ENCODE results near the gene ME3. TPM values are rescaled to one million over a fixed set of nuclear protein-coding genes. Genes with fewer than 3 reads are reported as not detected.

The ME3 gene
- total RNA-seq, 1 donor from 2014 or later: 33.4 TPM

DNA sequence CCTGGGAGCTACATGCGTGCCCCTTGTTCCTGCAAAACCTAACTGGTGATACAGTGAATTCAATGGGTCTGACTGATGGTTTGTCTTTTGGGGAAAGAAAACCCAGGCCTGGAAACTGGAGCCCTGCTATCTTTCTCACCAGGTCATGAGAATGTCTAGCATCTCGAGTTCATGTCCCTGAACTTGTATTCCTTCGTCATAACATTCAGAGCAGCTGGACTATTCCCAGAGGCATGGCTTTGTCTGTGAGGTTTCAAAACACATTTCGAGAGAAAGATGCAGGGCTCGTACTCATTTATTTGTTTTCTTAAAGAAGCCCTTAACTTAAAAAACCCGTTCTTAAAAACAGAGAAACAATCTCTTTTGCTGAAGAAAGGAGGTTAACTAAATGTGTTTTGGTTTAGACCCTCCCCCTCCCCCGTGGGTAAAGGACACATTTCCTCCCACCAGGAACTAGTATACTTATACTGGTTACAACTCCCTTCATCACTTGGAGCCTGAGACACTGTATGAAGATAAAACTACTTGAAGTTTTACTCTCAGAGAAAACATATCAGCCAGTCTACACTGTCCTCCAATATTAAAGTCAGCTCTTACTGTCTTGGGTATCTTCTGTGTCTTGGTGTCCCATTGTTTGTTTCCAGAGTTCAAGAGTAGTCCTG is 43.2 kb downstream of the ME3 start:
- no peaks in the 10 kb centered on the region for H3K9me3 ChIP-seq (replicated peaks)
- H3K36me3 ChIP-seq: no peaks in the 10 kb centered on the region
- H3K4me1 ChIP-seq: peaks cover 74% of the 10 kb centered on the region
- peak overlapping the region; percentile 74 for H3K27ac ChIP-seq (replicated peaks)
- H3K4me3 ChIP-seq: no peak overlapping the region
- H3K27me3 ChIP-seq (ENCODE audit: low read depth): no peaks in the 10 kb centered on the region
- TF ChIP-seq, protein P1, sequence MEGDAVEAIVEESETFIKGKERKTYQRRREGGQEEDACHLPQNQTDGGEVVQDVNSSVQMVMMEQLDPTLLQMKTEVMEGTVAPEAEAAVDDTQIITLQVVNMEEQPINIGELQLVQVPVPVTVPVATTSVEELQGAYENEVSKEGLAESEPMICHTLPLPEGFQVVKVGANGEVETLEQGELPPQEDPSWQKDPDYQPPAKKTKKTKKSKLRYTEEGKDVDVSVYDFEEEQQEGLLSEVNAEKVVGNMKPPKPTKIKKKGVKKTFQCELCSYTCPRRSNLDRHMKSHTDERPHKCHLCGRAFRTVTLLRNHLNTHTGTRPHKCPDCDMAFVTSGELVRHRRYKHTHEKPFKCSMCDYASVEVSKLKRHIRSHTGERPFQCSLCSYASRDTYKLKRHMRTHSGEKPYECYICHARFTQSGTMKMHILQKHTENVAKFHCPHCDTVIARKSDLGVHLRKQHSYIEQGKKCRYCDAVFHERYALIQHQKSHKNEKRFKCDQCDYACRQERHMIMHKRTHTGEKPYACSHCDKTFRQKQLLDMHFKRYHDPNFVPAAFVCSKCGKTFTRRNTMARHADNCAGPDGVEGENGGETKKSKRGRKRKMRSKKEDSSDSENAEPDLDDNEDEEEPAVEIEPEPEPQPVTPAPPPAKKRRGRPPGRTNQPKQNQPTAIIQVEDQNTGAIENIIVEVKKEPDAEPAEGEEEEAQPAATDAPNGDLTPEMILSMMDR (IDR thresholded peaks at IDR 0.05; ENCODE audit: borderline replicate concordance): no peak
- intact Hi-C loops (cut with micrococcal nuclease): no loop called here
- no peak for DNase-seq

DNA sequence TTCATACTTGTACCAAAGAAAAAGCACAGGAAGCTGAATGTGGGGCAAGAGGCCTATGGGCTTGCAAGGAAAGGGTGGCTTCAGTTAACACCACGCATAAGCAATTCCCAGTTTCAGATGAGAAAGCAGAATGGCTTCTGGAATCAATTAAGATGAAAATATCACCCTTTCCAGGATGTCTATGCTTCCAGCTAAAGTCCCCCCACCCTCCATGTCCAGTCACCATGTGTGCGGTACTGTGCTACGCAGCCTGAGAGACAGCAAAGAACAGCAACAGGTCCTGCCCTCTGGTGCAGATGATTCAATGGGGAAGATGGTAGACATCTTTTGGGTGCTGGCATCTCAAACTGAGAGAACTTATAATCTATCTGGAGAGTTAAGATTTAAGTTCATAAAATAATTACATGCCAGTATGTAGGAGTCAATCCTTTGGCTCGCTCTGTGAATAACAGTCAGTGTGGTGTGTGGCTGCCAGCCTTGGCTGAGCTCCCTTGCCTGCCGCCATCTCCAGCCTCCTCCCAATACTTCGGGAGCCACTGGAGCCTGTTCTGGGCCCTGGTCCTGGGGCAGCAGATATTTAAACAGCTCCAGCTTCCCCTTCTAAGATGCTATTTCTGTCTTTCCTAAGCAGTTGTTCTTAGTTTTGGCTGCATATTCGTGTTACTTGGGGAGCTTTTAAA is 44.5 kb downstream of the ME3 start:
- H3K27me3 ChIP-seq (ENCODE audit: low read depth): no peaks in the 10 kb centered on the region
- peak overlapping the region; percentile 74 for H3K27ac ChIP-seq (replicated peaks)
- peaks cover 87% of the 10 kb centered on the region for H3K4me1 ChIP-seq
- TF ChIP-seq, protein P1 (IDR thresholded peaks at IDR 0.05; ENCODE audit: borderline replicate concordance): no peak
- intact Hi-C loops (cut with micrococcal nuclease): no loop called here
- H3K4me3 ChIP-seq: no peak overlapping the region
- DNase-seq: peak; percentile 45
- H3K9me3 ChIP-seq (replicated peaks): no peaks in the 10 kb centered on the region
- no peaks in the 10 kb centered on the region for H3K36me3 ChIP-seq

DNA sequence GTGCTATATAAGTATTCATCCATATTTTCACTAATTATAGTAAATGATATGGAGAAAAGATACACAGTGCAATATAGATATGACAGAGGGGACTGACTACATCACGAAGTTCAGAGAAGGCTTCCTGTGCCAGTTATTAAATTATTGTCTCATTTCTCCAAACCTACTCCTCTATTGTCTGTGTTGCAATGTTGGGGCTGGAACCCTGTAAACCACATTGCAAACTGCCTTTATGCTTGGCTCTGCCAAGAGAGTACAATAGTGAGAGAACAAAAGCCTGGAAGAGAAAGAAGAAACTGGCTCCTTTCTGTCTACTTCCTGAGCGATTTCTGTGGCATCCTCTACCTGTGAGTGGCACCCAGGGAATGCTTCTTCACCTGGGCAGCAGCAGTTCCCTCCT is 46.4 kb downstream of the ME3 start:
- H3K27ac ChIP-seq (replicated peaks): no peak overlapping the region
- no peak overlapping the region for H3K4me3 ChIP-seq
- H3K36me3 ChIP-seq: no peaks in the 10 kb centered on the region
- intact Hi-C loops (cut with micrococcal nuclease): no loop called here
- TF ChIP-seq, protein P1 (IDR thresholded peaks at IDR 0.05; ENCODE audit: borderline replicate concordance): no peak
- peaks cover 100% of the 10 kb centered on the region for H3K4me1 ChIP-seq
- no peak for DNase-seq
- H3K9me3 ChIP-seq (replicated peaks): no peaks in the 10 kb centered on the region
- H3K27me3 ChIP-seq (ENCODE audit: low read depth): no peaks in the 10 kb centered on the region

DNA sequence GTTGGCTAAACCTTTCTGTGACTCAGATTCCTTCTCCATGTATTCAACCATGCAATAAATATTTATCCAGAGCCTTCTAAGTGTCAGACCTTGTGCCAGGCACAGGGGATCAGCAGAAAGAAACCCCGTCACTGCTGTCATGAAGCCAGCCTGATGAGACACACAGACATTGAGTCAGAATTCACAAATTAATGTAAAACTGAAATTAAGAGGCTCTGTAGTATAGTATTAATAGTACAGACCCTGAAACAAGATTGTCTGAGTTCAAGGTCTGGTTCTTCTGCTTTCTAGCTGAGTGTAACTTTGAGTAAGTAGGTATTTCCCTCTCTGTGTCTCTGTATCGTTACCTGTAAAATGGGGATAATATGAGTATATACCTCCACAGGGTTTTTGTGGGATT is 46.9 kb downstream of the ME3 start:
- no peak overlapping the region for H3K27ac ChIP-seq (replicated peaks)
- no peaks in the 10 kb centered on the region for H3K36me3 ChIP-seq
- TF ChIP-seq, protein P1 (IDR thresholded peaks at IDR 0.05; ENCODE audit: borderline replicate concordance): no peak
- intact Hi-C loops (cut with micrococcal nuclease): no loop called here
- H3K27me3 ChIP-seq (ENCODE audit: low read depth): no peaks in the 10 kb centered on the region
- H3K4me3 ChIP-seq: no peak overlapping the region
- H3K4me1 ChIP-seq: peaks cover 100% of the 10 kb centered on the region
- no peak for DNase-seq
- no peaks in the 10 kb centered on the region for H3K9me3 ChIP-seq (replicated peaks)

DNA sequence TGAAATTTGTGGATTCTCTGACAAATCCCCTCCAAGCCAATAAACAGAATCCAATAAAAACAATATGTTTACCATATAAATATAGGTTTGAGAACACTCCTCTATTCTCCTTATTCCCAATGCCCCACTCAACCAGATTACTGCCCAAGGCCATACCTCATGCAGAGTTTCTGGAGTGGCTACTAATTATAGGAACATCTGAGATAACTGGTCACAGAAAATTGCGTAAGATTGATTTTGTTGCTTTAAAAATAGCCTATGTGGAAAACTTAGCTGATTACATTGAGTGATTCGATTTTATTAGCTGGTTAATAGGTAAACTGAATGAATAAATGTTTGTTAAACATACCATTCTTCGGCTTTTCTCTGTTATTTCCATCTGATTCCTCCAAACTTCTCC is 48.0 kb downstream of the ME3 start:
- DNase-seq: no peak
- Histone ChIP-seq H3K27ac (replicated peaks) (peak overlapping the region; percentile 76), H3K4me1 (peaks cover 92% of the 10 kb centered on the region), H3K27me3 (ENCODE audit: low read depth) (no peaks in the 10 kb centered on the region), H3K4me3 (peak overlapping the region; percentile 2), H3K9me3 (replicated peaks) (no peaks in the 10 kb centered on the region), H3K36me3 (no peaks in the 10 kb centered on the region)
- TF ChIP-seq, protein P1 (IDR thresholded peaks at IDR 0.05; ENCODE audit: borderline replicate concordance): no peak
- intact Hi-C loops (cut with micrococcal nuclease): no loop called here
